HepG2 (cell line): ENCODE measurements around the gene ACADVL. TPM values are rescaled to one million over a fixed set of nuclear protein-coding genes. Genes with fewer than 3 reads are reported as not detected.

Experiments used
- EP300 ChIP-seq, 3 experiments: sonication (generic) in 1 of 3; formaldehyde crosslinking in 1 of 3; IDR thresholded peaks; 2 replicates each; pipeline versions ENCODE4 v1.5.1 to v1.6.1; 2011 to 2020; ENCODE audit warnings: low read depth in 2 of 3, low read length in 2 of 3, borderline replicate concordance in 1 of 3, improper control_type of control experiment in 1 of 3, mild to moderate bottlenecking in 1 of 3, missing genetic modification reagents in 1 of 3, moderate library complexity in 1 of 3
- HDAC1 ChIP-seq: sonication (generic); formaldehyde crosslinking; IDR thresholded peaks from 2 replicates; pipeline ENCODE4 v1.5.1; 2020; ENCODE audit warnings: mild to moderate bottlenecking, missing genetic modification reagents
- HOXA5 ChIP-seq: sonication (generic); formaldehyde crosslinking; IDR thresholded peaks from 2 replicates; pipeline ENCODE4 v1.4.0; 2020; ENCODE audit warnings: missing genetic modification reagents
- MXI1 ChIP-seq: IDR thresholded peaks from 3 replicates; pipeline ENCODE4 v1.6.1; 2012; ENCODE audit warnings: low read depth, low read length, inconsistent platforms, borderline replicate concordance
- SMARCE1 ChIP-seq: fragments of 450-650 bp; IDR thresholded peaks from 2 replicates; pipeline ENCODE4 v1.6.1; 2017; ENCODE audit warnings: borderline replicate concordance
- SRSF1 ChIP-seq: fragments of 200-400 bp; formaldehyde crosslinking; optimal IDR thresholded peaks from 2 replicates; pipeline ENCODE3; 2017; ENCODE audit warnings: mild to moderate bottlenecking, low read depth, low read length, moderate library complexity
- WIZ ChIP-seq: sonication (generic); formaldehyde crosslinking; IDR thresholded peaks from 2 replicates; pipeline ENCODE4 v1.5.1; 2020; ENCODE audit warnings: mild to moderate bottlenecking, missing genetic modification reagents
- ZBTB40 ChIP-seq, 2 experiments: fragments of 450-650 bp in 1 of 2; sonication (generic) in 1 of 2; formaldehyde crosslinking in 1 of 2; IDR thresholded peaks; 2 replicates each; pipeline versions ENCODE4 v1.6.1 to v1.8.0; 2016 to 2022; ENCODE audit warnings: antibody characterized with exemption in 1 of 2, mild to moderate bottlenecking in 1 of 2, missing genetic modification reagents in 1 of 2
- ZNF275 ChIP-seq: sonication (generic); formaldehyde crosslinking; IDR thresholded peaks from 2 replicates; pipeline ENCODE4 v1.8.0; 2022; ENCODE audit warnings: missing genetic modification reagents, mild to moderate bottlenecking, inconsistent platforms, borderline replicate concordance
- ZNF703 ChIP-seq: sonication (generic); formaldehyde crosslinking; IDR thresholded peaks from 2 replicates; pipeline ENCODE4 v1.5.1; 2020; ENCODE audit warnings: missing genetic modification reagents, mild to moderate bottlenecking, moderate library complexity, borderline replicate concordance
- ZNF782 ChIP-seq: sonication (generic); formaldehyde crosslinking; IDR thresholded peaks from 2 replicates; pipeline ENCODE4 v1.4.0; 2020; ENCODE audit warnings: missing genetic modification reagents, mild to moderate bottlenecking, borderline replicate concordance
- ZSCAN30 ChIP-seq: sonication (generic); formaldehyde crosslinking; IDR thresholded peaks from 2 replicates; pipeline ENCODE4 v1.5.0; 2020; ENCODE audit warnings: mild to moderate bottlenecking, missing genetic modification reagents
- polyA plus RNA-seq, 8 experiments: library from polyadenylated mRNA; depleted of rRNA in 3 of 8; stranded (reverse) in 7 of 8; unstranded in 1 of 8; fragments of >200 nt; fragmentation: Illumina TruSeq in 4 of 8; extraction: Trizol in 4 of 8; gene quantifications; 2 replicates each; pipeline versions ENCODE4 v1.2.1 to v1.2.3, GENCODE V29; 2011 to 2016; ENCODE audit warnings: low read depth in 4 of 8, missing spikeins in 1 of 8, mixed read lengths in 1 of 8; ENCODE audit not compliant: insufficient read depth in 1 of 8
- total RNA-seq, 5 experiments: library from RNA; depleted of rRNA; stranded (reverse); fragments of >200 nt; fragmentation: Illumina TruSeq; extraction: Trizol; gene quantifications; 2 replicates each; pipeline ENCODE4 v1.2.3, GENCODE V29; 2016; ENCODE audit warnings: low read depth in 1 of 5

Gene ACADVL
- total and polyA plus RNA-seq, 2 of the 13 experiments (the other 11 are each of a cell fraction or from before 2014, with no cell fraction given) = 219 to 412 TPM

- TF ChIP-seq ZNF275 (CRISPR knock-in tag) (peak; percentile 43; the same call in 1 of the 2 replicates), SMARCE1 (no peak), HDAC1 (CRISPR knock-in tag) (peak; percentile 18; the same call in 1 of the 2 replicates), HOXA5 (CRISPR knock-in tag) (peak; percentile 48; the same call in 1 of the 2 replicates), MXI1 (0 out of 3 replicates have a peak, but pooled peaks have one; percentile 2), SRSF1 (no peak), ZBTB40 (IDR thresholded peaks at IDR 0.05) (no peak), ZBTB40 (CRISPR knock-in tag; IDR thresholded peaks at IDR 0.05) (0 out of 2 replicates have a peak, but pooled peaks have one; percentile 26), WIZ (CRISPR knock-in tag) (no peak), ZSCAN30 (no peak), ZNF782 (CRISPR knock-in tag) (peak; percentile 47; the same call in 1 of the 2 replicates), EP300 (IDR thresholded peaks at IDR 0.05; ENCODE audit: low read depth in 2 of 2, low read length in 2 of 2) (no peak), EP300 (CRISPR knock-in tag; IDR thresholded peaks at IDR 0.05; ENCODE audit: borderline replicate concordance) (no peak; the same call in 1 of the 2 replicates), ZNF703 (CRISPR knock-in tag) (no peak)
Observed at GRCh38 chr17:7214300-7215135, 5.2 kb upstream of the ACADVL start (continued).
